GM19395 (cell line): ENCODE measurements around the gene GRID2IP.
"Not testable (repeated sequence)": the region's sequence is repeated elsewhere in the genome, so short reads cannot be mapped to it uniquely, and the experiment has no call there.

Source experiments
- ATAC-seq: cut with Tn5 transposase; IDR thresholded peaks from one replicate; pipeline ENCODE4 v1.9.1; 2021; ENCODE audit warnings: mild to moderate bottlenecking, moderate library complexity; ENCODE audit not compliant: unreplicated experiment

Gene GRID2IP

GRCh38 chr7:6495597-6496262, 55.5 kb downstream of the GRID2IP start:
- no peak for ATAC-seq

GRCh38 chr7:6494365-6494764, 56.9 kb downstream of the GRID2IP start:
- no peak for ATAC-seq

- no peak for ATAC-seq
Measured at GRCh38 chr7:6491194-6491593, 60.1 kb downstream of the GRID2IP start.

GRCh38 chr7:6489612-6490011, 61.6 kb downstream of the GRID2IP start:
- no peak for ATAC-seq

GRCh38 chr7:6487184-6487545, 64.1 kb downstream of the GRID2IP start:
- ATAC-seq: no peak

GRCh38 chr7:6486438-6487183, 64.7 kb downstream of the GRID2IP start:
- no peak for ATAC-seq

GRCh38 chr7:6482743-6483119, 68.5 kb downstream of the GRID2IP start:
- peak; percentile 9 for ATAC-seq

GRCh38 chr7:6482307-6482706, 69.0 kb downstream of the GRID2IP start:
- ATAC-seq: no peak

- no peak for ATAC-seq
Measured at GRCh38 chr7:6481445-6481844, 69.8 kb downstream of the GRID2IP start.

- no peak for ATAC-seq
Measured at GRCh38 chr7:6480323-6480660, 71.0 kb downstream of the GRID2IP start.

- no peak for ATAC-seq
Measured at GRCh38 chr7:6479067-6479466, 72.2 kb downstream of the GRID2IP start.

- ATAC-seq: no peak
Measured at GRCh38 chr7:6478186-6478585, 73.1 kb downstream of the GRID2IP start.

GRCh38 chr7:6477318-6477660, 74.0 kb downstream of the GRID2IP start:
- ATAC-seq: no peak

GRCh38 chr7:6476596-6477317, 74.5 kb downstream of the GRID2IP start:
- ATAC-seq: no peak

GRCh38 chr7:6475433-6476186, 75.7 kb downstream of the GRID2IP start:
- no peak for ATAC-seq

GRCh38 chr7:6465862-6466261, 85.4 kb downstream of the GRID2IP start:
- no peak for ATAC-seq

- not testable (repeated sequence) for ATAC-seq
Measured at GRCh38 chr7:6463609-6464008, 87.7 kb downstream of the GRID2IP start.

GRCh38 chr7:6461946-6462550, 89.2 kb downstream of the GRID2IP start:
- ATAC-seq: no peak

- no peak for ATAC-seq
Measured at GRCh38 chr7:6460990-6461584, 90.2 kb downstream of the GRID2IP start.

GRCh38 chr7:6460303-6460702, 91.0 kb downstream of the GRID2IP start:
- ATAC-seq: no peak

- not testable (repeated sequence) for ATAC-seq
Measured at GRCh38 chr7:6458676-6459075, 92.6 kb downstream of the GRID2IP start.
